ENCODE results near the gene UTP4. TPM values are rescaled to one million over a fixed set of nuclear protein-coding genes. Genes with fewer than 3 reads are reported as not detected.

UTP4 gene
- polyA plus RNA-seq, 1 donor from 2014 or later, result 18.5 TPM

DNA sequence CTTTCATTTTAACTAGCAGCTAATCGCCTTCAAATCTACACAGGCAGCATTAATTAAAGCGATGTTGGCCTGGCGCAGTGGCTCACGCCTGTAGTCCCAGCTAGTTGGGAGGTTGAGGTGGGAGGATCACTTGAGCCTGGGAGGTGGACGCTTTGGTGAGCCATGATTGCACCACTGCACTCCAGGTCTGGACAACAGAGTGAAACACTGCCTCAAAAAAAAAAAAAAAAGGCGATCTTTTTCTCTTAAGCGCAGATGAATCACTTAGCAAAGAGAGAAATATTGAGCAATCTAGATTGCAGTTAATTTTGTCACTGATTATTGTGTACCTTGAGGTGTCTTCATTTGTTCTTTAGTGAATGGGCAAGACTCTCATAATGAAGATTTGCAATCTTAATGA is 66.9 kb downstream of the UTP4 start:
- Histone ChIP-seq H3K9me2 (ENCODE audit: insufficient read depth, low read length) (no peaks in the 10 kb centered on the region), H3K27me3 (ENCODE audit: insufficient read depth, low read depth, low read length) (no peaks in the 10 kb centered on the region), H2AFZ (ENCODE audit: low read depth, low read length) (no peak overlapping the region), H3K79me2 (replicated peaks; ENCODE audit: insufficient read depth, low read length) (peaks cover 5% of the 10 kb centered on the region), H3K36me3 (ENCODE audit: insufficient read depth, low read length) (no peaks in the 10 kb centered on the region), H3F3A (ENCODE audit: insufficient read depth, low read length, poor library complexity, severe bottlenecking) (no peaks in the 10 kb centered on the region), H3K27ac (ENCODE audit: low read length) (no peak overlapping the region), H3K9ac (ENCODE audit: low read length) (no peak overlapping the region), H4K20me1 (ENCODE audit: insufficient read depth) (no peaks in the 10 kb centered on the region), H3K4me3 (ENCODE audit: low read length) (no peak overlapping the region), H3K4me2 (ENCODE audit: low read length) (no peak overlapping the region), H3K9me3 (ENCODE audit: low read length) (no peaks in the 10 kb centered on the region)
- TF ChIP-seq SMC3 (conservative IDR thresholded peaks at IDR 0.05; ENCODE audit: poor library complexity) (no peak), POLR2AphosphoS5 (IDR thresholded peaks at IDR 0.05) (no peak), MXI1 (conservative IDR thresholded peaks at IDR 0.05; ENCODE audit: poor library complexity, severe bottlenecking) (no peak), RAD21 (conservative IDR thresholded peaks at IDR 0.05) (no peak), EZH2 (IDR thresholded peaks at IDR 0.05; ENCODE audit: borderline replicate concordance, insufficient read depth, low read length, poor library complexity, severe bottlenecking) (no peak), TAF1 (IDR thresholded peaks at IDR 0.05; ENCODE audit: low read depth) (no peak), EP300 (conservative IDR thresholded peaks at IDR 0.05; ENCODE audit: poor library complexity, severe bottlenecking) (no peak)
- TF ChIP-seq, protein P1, sequence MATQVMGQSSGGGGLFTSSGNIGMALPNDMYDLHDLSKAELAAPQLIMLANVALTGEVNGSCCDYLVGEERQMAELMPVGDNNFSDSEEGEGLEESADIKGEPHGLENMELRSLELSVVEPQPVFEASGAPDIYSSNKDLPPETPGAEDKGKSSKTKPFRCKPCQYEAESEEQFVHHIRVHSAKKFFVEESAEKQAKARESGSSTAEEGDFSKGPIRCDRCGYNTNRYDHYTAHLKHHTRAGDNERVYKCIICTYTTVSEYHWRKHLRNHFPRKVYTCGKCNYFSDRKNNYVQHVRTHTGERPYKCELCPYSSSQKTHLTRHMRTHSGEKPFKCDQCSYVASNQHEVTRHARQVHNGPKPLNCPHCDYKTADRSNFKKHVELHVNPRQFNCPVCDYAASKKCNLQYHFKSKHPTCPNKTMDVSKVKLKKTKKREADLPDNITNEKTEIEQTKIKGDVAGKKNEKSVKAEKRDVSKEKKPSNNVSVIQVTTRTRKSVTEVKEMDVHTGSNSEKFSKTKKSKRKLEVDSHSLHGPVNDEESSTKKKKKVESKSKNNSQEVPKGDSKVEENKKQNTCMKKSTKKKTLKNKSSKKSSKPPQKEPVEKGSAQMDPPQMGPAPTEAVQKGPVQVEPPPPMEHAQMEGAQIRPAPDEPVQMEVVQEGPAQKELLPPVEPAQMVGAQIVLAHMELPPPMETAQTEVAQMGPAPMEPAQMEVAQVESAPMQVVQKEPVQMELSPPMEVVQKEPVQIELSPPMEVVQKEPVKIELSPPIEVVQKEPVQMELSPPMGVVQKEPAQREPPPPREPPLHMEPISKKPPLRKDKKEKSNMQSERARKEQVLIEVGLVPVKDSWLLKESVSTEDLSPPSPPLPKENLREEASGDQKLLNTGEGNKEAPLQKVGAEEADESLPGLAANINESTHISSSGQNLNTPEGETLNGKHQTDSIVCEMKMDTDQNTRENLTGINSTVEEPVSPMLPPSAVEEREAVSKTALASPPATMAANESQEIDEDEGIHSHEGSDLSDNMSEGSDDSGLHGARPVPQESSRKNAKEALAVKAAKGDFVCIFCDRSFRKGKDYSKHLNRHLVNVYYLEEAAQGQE (IDR thresholded peaks at IDR 0.05; ENCODE audit: borderline replicate concordance), result no peak
- TF ChIP-seq, protein P2, sequence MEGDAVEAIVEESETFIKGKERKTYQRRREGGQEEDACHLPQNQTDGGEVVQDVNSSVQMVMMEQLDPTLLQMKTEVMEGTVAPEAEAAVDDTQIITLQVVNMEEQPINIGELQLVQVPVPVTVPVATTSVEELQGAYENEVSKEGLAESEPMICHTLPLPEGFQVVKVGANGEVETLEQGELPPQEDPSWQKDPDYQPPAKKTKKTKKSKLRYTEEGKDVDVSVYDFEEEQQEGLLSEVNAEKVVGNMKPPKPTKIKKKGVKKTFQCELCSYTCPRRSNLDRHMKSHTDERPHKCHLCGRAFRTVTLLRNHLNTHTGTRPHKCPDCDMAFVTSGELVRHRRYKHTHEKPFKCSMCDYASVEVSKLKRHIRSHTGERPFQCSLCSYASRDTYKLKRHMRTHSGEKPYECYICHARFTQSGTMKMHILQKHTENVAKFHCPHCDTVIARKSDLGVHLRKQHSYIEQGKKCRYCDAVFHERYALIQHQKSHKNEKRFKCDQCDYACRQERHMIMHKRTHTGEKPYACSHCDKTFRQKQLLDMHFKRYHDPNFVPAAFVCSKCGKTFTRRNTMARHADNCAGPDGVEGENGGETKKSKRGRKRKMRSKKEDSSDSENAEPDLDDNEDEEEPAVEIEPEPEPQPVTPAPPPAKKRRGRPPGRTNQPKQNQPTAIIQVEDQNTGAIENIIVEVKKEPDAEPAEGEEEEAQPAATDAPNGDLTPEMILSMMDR (IDR thresholded peaks at IDR 0.05; ENCODE audit: poor library complexity, severe bottlenecking), result no peak

DNA sequence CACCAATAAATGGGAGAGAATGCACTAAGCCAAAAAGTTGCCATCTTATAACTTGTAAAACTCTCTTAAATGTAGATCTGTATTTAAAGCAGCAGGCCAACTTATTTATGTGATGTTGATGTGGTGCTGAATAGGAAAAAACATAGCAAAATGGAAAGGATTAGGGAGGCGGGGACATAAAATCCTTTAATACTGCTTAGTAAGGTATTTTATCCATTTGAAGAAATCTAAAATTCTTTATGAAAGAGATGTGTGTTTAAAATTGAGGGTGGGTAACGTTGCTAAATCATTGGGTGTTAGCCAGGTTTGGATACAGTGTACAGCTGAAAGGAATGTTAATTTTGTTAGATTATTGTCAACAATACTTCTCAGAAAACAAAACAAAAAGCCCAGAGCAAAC is 68.8 kb downstream of the UTP4 start:
- H3K79me2 ChIP-seq (replicated peaks; ENCODE audit: insufficient read depth, low read length), result no peaks in the 10 kb centered on the region
- no peak overlapping the region for H3K4me3 ChIP-seq (ENCODE audit: low read length)
- H3F3A ChIP-seq (ENCODE audit: insufficient read depth, low read length, poor library complexity, severe bottlenecking), result no peaks in the 10 kb centered on the region
- H3K27me3 ChIP-seq (ENCODE audit: insufficient read depth, low read depth, low read length), result no peaks in the 10 kb centered on the region
- no peaks in the 10 kb centered on the region for H3K9me3 ChIP-seq (ENCODE audit: low read length)
- no peak overlapping the region for H3K9ac ChIP-seq (ENCODE audit: low read length)
- no peaks in the 10 kb centered on the region for H3K36me3 ChIP-seq (ENCODE audit: insufficient read depth, low read length)
- H3K4me2 ChIP-seq (ENCODE audit: low read length), result no peak overlapping the region
- H2AFZ ChIP-seq (ENCODE audit: low read depth, low read length), result no peak overlapping the region
- H3K9me2 ChIP-seq (ENCODE audit: insufficient read depth, low read length), result no peaks in the 10 kb centered on the region
- H4K20me1 ChIP-seq (ENCODE audit: insufficient read depth), result no peaks in the 10 kb centered on the region
- TF ChIP-seq, protein P2 (IDR thresholded peaks at IDR 0.05; ENCODE audit: poor library complexity, severe bottlenecking), result no peak
- TF ChIP-seq SMC3 (conservative IDR thresholded peaks at IDR 0.05; ENCODE audit: poor library complexity), result no peak
- no peak for TF ChIP-seq EP300 (conservative IDR thresholded peaks at IDR 0.05; ENCODE audit: poor library complexity, severe bottlenecking)
- TF ChIP-seq RAD21 (conservative IDR thresholded peaks at IDR 0.05), result no peak
- TF ChIP-seq TAF1 (IDR thresholded peaks at IDR 0.05; ENCODE audit: low read depth), result no peak
- TF ChIP-seq EZH2 (IDR thresholded peaks at IDR 0.05; ENCODE audit: borderline replicate concordance, insufficient read depth, low read length, poor library complexity, severe bottlenecking), result no peak
- no peak for TF ChIP-seq MXI1 (conservative IDR thresholded peaks at IDR 0.05; ENCODE audit: poor library complexity, severe bottlenecking)
- TF ChIP-seq, protein P1 (IDR thresholded peaks at IDR 0.05; ENCODE audit: borderline replicate concordance), result no peak
- no peak for TF ChIP-seq POLR2AphosphoS5 (IDR thresholded peaks at IDR 0.05)
- no peak overlapping the region for H3K27ac ChIP-seq (ENCODE audit: low read length)
